OCI-LY1 (cell line): Measurements from ENCODE around the gene NUP98.
A peak's percentile ranks its signal among the peaks of the same experiment; 100 is the strongest.

Experiments used
- H2AFZ ChIP-seq: fragments of 200-600 bp; sonication (generic), shearing (Covaris generic); 2 replicates; pipeline ENCODE4 v1.6.0; 2014; ENCODE audit warnings: antibody characterized with exemption, mild to moderate bottlenecking, low read length
- H3F3A ChIP-seq: fragments of 200-600 bp; sonication (generic), shearing (Covaris generic); 2 replicates; pipeline ENCODE4 v1.6.0; 2014; ENCODE audit warnings: mild to moderate bottlenecking, antibody characterized with exemption, low read length, moderate library complexity; ENCODE audit not compliant: insufficient read depth
- H3K27ac ChIP-seq: fragments of 200-600 bp; sonication (generic); 2 replicates; pipeline ENCODE4 v1.5.1; 2014; ENCODE audit warnings: low read length, mixed run types, mild to moderate bottlenecking, low read depth; ENCODE audit not compliant: poor library complexity, severe bottlenecking
- H3K27me3 ChIP-seq: fragments of 200-600 bp; sonication (generic); 2 replicates; pipeline ENCODE4 v1.6.0; 2014; ENCODE audit warnings: antibody characterized with exemption, mild to moderate bottlenecking, low read length, moderate library complexity; ENCODE audit not compliant: insufficient read depth
- H3K36me3 ChIP-seq: fragments of 200-600 bp; sonication (generic); 2 replicates; pipeline ENCODE4 v1.6.1; 2014; ENCODE audit warnings: mild to moderate bottlenecking, antibody characterized with exemption, low read length, moderate library complexity, mixed read lengths; ENCODE audit not compliant: insufficient read depth
- H3K4me1 ChIP-seq: fragments of 200-600 bp; sonication (generic); 2 replicates; pipeline ENCODE4 v1.5.1; 2014; ENCODE audit warnings: mild to moderate bottlenecking, low read length, moderate library complexity; ENCODE audit not compliant: insufficient read depth, severe bottlenecking
- H3K4me2 ChIP-seq: fragments of 200-600 bp; sonication (generic), shearing (Covaris generic); 2 replicates; pipeline ENCODE4 v1.6.1; 2014; ENCODE audit warnings: low read length
- H3K4me3 ChIP-seq: fragments of 200-600 bp; sonication (generic); 2 replicates; pipeline ENCODE4 v1.5.1; 2014; ENCODE audit warnings: low read length, low read depth, mild to moderate bottlenecking, mixed read lengths; ENCODE audit not compliant: poor library complexity, severe bottlenecking
- H3K79me2 ChIP-seq: fragments of 200-600 bp; shearing (Covaris generic); 2 replicates; pipeline ENCODE4 v1.6.1; 2016; ENCODE audit warnings: mixed run types, low read length, mixed read lengths; ENCODE audit not compliant: insufficient read depth
- H3K9ac ChIP-seq: fragments of 200-600 bp; sonication (generic), shearing (Covaris generic); 2 replicates; pipeline ENCODE4 v1.6.1; 2014; ENCODE audit warnings: mild to moderate bottlenecking, low read length, mixed read lengths
- H3K9me2 ChIP-seq: fragments of 200-600 bp; sonication (generic), shearing (Covaris generic); 2 replicates; pipeline ENCODE4 v1.6.1; 2014; ENCODE audit warnings: low read depth, mild to moderate bottlenecking, low read length, mixed read lengths
- H3K9me3 ChIP-seq: fragments of 200-600 bp; shearing (Covaris generic); 2 replicates; pipeline ENCODE4 v1.6.1; 2014; ENCODE audit warnings: low read length, mixed read lengths
- H4K20me1 ChIP-seq: fragments of 200-600 bp; sonication (generic), shearing (Covaris generic); 2 replicates; pipeline ENCODE4 v1.6.0; 2016; ENCODE audit warnings: mild to moderate bottlenecking, low read length; ENCODE audit not compliant: insufficient read depth
- CTCF ChIP-seq: fragments of 200-600 bp; sonication (generic), shearing (Covaris generic); IDR thresholded peaks from 2 replicates; pipeline ENCODE4 v1.5.1; 2017; ENCODE audit warnings: mild to moderate bottlenecking, antibody characterized with exemption, low read length, moderate library complexity, mixed read lengths
- EZH2 ChIP-seq: fragments of 200-600 bp; sonication (generic), shearing (Covaris generic); IDR thresholded peaks from 2 replicates; pipeline ENCODE4 v1.8.0; 2017; ENCODE audit warnings: borderline replicate concordance, mixed run types, mild to moderate bottlenecking, antibody characterized with exemption, low read length, moderate library complexity, mixed read lengths

The NUP98 gene

DNA sequence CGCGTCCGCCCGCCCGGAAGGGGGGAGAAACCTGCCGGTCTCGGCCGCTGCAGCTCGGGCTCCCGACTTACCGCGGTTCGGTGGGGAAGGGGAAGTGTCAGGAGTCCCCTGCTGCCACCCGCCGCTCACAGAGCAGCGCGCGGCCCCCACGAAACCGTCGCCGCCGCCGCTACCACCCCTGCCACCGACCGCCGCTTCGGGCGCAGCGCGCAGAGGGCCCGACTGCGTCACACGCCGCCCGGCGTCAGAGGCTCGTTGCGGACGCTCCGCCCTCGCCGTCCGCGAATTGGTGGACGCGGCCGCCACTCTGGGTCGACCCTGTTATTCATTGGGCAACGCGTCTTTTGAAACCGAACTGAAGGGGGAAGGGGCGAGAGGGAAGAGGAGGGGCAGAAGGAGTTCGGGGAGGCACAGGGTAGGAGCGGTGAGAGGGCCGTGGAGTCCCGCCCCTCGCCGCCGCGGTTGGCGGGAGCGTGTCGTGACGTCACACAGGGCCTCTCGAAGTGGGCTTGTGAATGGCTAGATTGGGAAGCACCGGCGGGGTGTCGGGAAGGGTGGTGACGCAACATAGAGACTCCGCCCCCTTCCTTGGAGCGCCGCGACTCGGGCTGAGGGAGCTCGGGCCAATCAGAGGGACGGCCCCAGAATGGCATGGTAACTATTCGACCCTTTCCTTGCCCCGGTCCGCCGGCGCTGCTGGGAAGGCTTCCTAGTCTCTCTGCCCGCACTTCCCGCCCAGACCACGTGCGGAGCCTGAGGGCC is at the start of gene NUP98:
Gene NUP98, minus strand, starts transcription at position 226 of the 762 bp plus-strand sequence. CDS start 15,437 bp downstream, outside the sequence.
- Histone ChIP-seq H4K20me1 (0 out of 2 replicates have a peak, but pooled peaks cover 3% of the 10 kb centered on the region), H3K4me3 (peak within 1 kb of the TSS; percentile 79)

GRCh38 chr11:3845670-3846069 is 48.3 kb upstream of the NUP98 start:
- H3F3A ChIP-seq, result no peaks in the 10 kb centered on the region
- no peak overlapping the region for H3K9ac ChIP-seq
- TF ChIP-seq CTCF (no peak), EZH2 (no peak)
- no peaks in the 10 kb centered on the region for H3K36me3 ChIP-seq
- no peaks in the 10 kb centered on the region for H4K20me1 ChIP-seq
- no peaks in the 10 kb centered on the region for H3K79me2 ChIP-seq
- H3K4me1 ChIP-seq, result peaks cover 7% of the 10 kb centered on the region
- H3K4me2 ChIP-seq, result no peak overlapping the region
- H3K27me3 ChIP-seq, result no peaks in the 10 kb centered on the region
- no peak overlapping the region for H3K27ac ChIP-seq
- no peak overlapping the region for H2AFZ ChIP-seq
- H3K9me3 ChIP-seq, result no peaks in the 10 kb centered on the region
- H3K9me2 ChIP-seq, result no peaks in the 10 kb centered on the region
- H3K4me3 ChIP-seq, result no peak overlapping the region

More for the DNA sequence above, at the start of gene NUP98:
- Histone ChIP-seq H3K4me2 (peak within 1 kb of the TSS; percentile 97), H3K36me3 (peaks cover 36% of the 10 kb centered on the region), H3F3A (no peaks in the 10 kb centered on the region), H3K9me3 (no peaks in the 10 kb centered on the region), H3K79me2 (peaks cover 43% of the 10 kb centered on the region), H3K9me2 (no peaks in the 10 kb centered on the region), H2AFZ (peak within 1 kb of the TSS; percentile 76; the same call in 1 of the 2 replicates), H3K27me3 (no peaks in the 10 kb centered on the region), H3K9ac (peak within 1 kb of the TSS; percentile 97), H3K4me1 (peaks cover 28% of the 10 kb centered on the region), H3K27ac (peak within 1 kb of the TSS; percentile 78)
- TF ChIP-seq EZH2, result no peak
- no peak for TF ChIP-seq CTCF

DNA sequence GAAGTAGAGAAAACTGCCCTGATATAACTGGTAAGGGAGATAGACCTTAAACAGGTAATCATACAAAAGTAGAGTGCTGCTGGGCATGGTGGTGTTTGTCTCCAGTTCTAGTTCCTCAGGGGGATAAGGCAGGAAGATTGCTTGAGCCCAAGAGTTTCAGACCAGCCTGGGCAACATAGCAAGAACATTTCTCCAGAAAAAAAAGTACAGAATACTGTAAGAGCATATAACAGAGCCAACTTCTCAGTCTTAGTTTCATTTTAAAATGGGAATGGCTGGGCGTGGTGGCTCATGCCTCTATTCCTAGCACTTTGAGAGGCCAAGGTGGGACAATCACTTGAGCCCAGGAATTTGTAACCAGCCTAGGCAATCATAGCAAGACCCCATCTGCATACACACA is 47.9 kb upstream of the NUP98 start:
- Histone ChIP-seq H3K4me1 (peaks cover 7% of the 10 kb centered on the region), H3K27me3 (no peaks in the 10 kb centered on the region), H3K4me2 (no peak overlapping the region), H3K9me2 (no peaks in the 10 kb centered on the region), H3F3A (no peaks in the 10 kb centered on the region), H3K4me3 (no peak overlapping the region), H3K27ac (no peak overlapping the region), H2AFZ (no peak overlapping the region), H4K20me1 (no peaks in the 10 kb centered on the region), H3K36me3 (no peaks in the 10 kb centered on the region), H3K79me2 (no peaks in the 10 kb centered on the region; the same call in 1 of the 2 replicates), H3K9me3 (no peaks in the 10 kb centered on the region), H3K9ac (no peak overlapping the region)
- no peak for TF ChIP-seq CTCF
- TF ChIP-seq EZH2, result no peak
